GM23338 (cell line): ENCODE results near the gene FN1. TPM values are rescaled to one million over a fixed set of nuclear protein-coding genes. Genes with fewer than 3 reads are reported as not detected.

ENCODE experiments used
- ATAC-seq: fragments of 200-7000 bp; cut with Tn5 transposase; 3 replicates; pipeline ENCODE4 v1.9.1; 2020
- DNase-seq: peaks from one replicate; pipeline ENCODE4 v3.0.0-alpha.2; 2015; ENCODE audit warnings: low spot score
- H2AFZ ChIP-seq: fragments of 200-600 bp; sonication (generic); 2 replicates; pipeline ENCODE4 v1.8.0; 2016; ENCODE audit warnings: antibody characterized with exemption, mild to moderate bottlenecking, moderate library complexity
- H3F3A ChIP-seq: fragments of 200-600 bp; sonication (generic); replicated peaks from 2 replicates; pipeline ENCODE4 v1.8.0; 2017; ENCODE audit warnings: antibody characterized with exemption, mixed run types, low read depth
- H3K27ac ChIP-seq: fragments of 200-600 bp; sonication (generic); 2 replicates; pipeline ENCODE4 v1.6.1; 2016; ENCODE audit warnings: low read depth
- H3K27me3 ChIP-seq: fragments of 200-600 bp; sonication (generic); 2 replicates; pipeline ENCODE4 v1.8.0; 2016; ENCODE audit warnings: mild to moderate bottlenecking, mixed run types, moderate library complexity; ENCODE audit not compliant: insufficient read depth
- H3K36me3 ChIP-seq: fragments of 200-600 bp; sonication (generic); 2 replicates; pipeline ENCODE4 v1.8.0; 2016; ENCODE audit warnings: mild to moderate bottlenecking; ENCODE audit not compliant: insufficient read depth
- H3K4me1 ChIP-seq: fragments of 200-600 bp; sonication (generic); 2 replicates; pipeline ENCODE4 v1.8.0; 2016; ENCODE audit warnings: mild to moderate bottlenecking, moderate library complexity; ENCODE audit not compliant: insufficient read depth
- H3K4me2 ChIP-seq: fragments of 200-600 bp; sonication (generic); 2 replicates; pipeline ENCODE4 v1.7.1; 2017; ENCODE audit warnings: mixed run types
- H3K4me3 ChIP-seq: fragments of 200-600 bp; sonication (generic); 2 replicates; pipeline ENCODE4 v1.6.1; 2016; ENCODE audit warnings: mixed run types
- H3K79me2 ChIP-seq: fragments of 200-600 bp; sonication (generic); replicated peaks from 2 replicates; pipeline ENCODE4 v1.8.0; 2017; ENCODE audit warnings: mild to moderate bottlenecking; ENCODE audit not compliant: insufficient read depth
- H3K9me2 ChIP-seq: fragments of 200-600 bp; sonication (generic); 2 replicates; pipeline ENCODE4 v1.8.0; 2017; ENCODE audit not compliant: insufficient read depth
- H4K20me1 ChIP-seq: fragments of 200-600 bp; sonication (generic); replicated peaks from 2 replicates; pipeline ENCODE4 v1.8.0; 2017; ENCODE audit warnings: mild to moderate bottlenecking; ENCODE audit not compliant: insufficient read depth
- H3K27ac Mint-ChIP-seq: 2 replicates; pipeline ENCODE4 v1.8.0; 2020; ENCODE audit warnings: inconsistent platforms, mild to moderate bottlenecking, moderate library complexity, mixed read lengths
- H3K27me3 Mint-ChIP-seq: 3 replicates; pipeline ENCODE4 v1.8.0; 2022; ENCODE audit warnings: low read depth, mild to moderate bottlenecking, moderate library complexity, mixed read lengths, inconsistent platforms; ENCODE audit not compliant: insufficient read depth, poor library complexity
- H3K36me3 Mint-ChIP-seq: 3 replicates; pipeline ENCODE4 v1.8.0; 2021; ENCODE audit warnings: low read depth, mild to moderate bottlenecking, inconsistent platforms, moderate library complexity, mixed read lengths
- H3K4me1 Mint-ChIP-seq: 3 replicates; pipeline ENCODE4 v1.8.0; 2020; ENCODE audit warnings: mild to moderate bottlenecking, inconsistent platforms, mixed read lengths
- H3K4me3 Mint-ChIP-seq: 3 replicates; pipeline ENCODE4 v1.8.0; 2021; ENCODE audit warnings: moderate library complexity, mild to moderate bottlenecking, inconsistent platforms, mixed read lengths
- H3K9me3 Mint-ChIP-seq: 3 replicates; pipeline ENCODE4 v1.8.0; 2020; ENCODE audit warnings: moderate library complexity, mild to moderate bottlenecking, inconsistent platforms, mixed read lengths
- CREB1 ChIP-seq: fragments of 250-450 bp; sonication (Bioruptor Pico); IDR thresholded peaks from 2 replicates; pipeline ENCODE4 v1.5.0; 2020; ENCODE audit warnings: low read depth, mild to moderate bottlenecking, moderate library complexity
- ETS1 ChIP-seq: IDR thresholded peaks from 2 replicates; pipeline ENCODE4 v1.6.1; 2016; ENCODE audit warnings: antibody characterized with exemption
- EZH2 ChIP-seq: fragments of 200-600 bp; sonication (generic); IDR thresholded peaks from one replicate; pipeline ENCODE4 v1.8.0; 2017; ENCODE audit warnings: antibody characterized with exemption, mild to moderate bottlenecking, low read depth; ENCODE audit not compliant: unreplicated experiment
- EZH2phosphoT487 ChIP-seq: fragments of 200-600 bp; sonication (generic); IDR thresholded peaks from one replicate; pipeline ENCODE4 v1.8.1; 2018; ENCODE audit warnings: antibody characterized with exemption; ENCODE audit not compliant: unreplicated experiment
- JUNB ChIP-seq: IDR thresholded peaks from one replicate; pipeline ENCODE4 v1.6.1; 2016; ENCODE audit warnings: antibody characterized with exemption; ENCODE audit not compliant: unreplicated experiment
- NANOG ChIP-seq: IDR thresholded peaks from 2 replicates; pipeline ENCODE4 v1.6.1; 2016; ENCODE audit warnings: antibody characterized with exemption, borderline replicate concordance
- POLR2AphosphoS5 ChIP-seq: IDR thresholded peaks from 2 replicates; pipeline ENCODE4 v1.6.1; 2016; ENCODE audit warnings: antibody characterized with exemption, low read depth
- REST ChIP-seq: IDR thresholded peaks from one replicate; pipeline ENCODE4 v1.6.1; 2018; ENCODE audit warnings: antibody characterized with exemption; ENCODE audit not compliant: unreplicated experiment
- STAT1 ChIP-seq: IDR thresholded peaks from one replicate; pipeline ENCODE4 v1.6.1; 2016; ENCODE audit warnings: antibody characterized with exemption; ENCODE audit not compliant: unreplicated experiment
- ZNF114 ChIP-seq: fragments of 250-450 bp; sonication (Bioruptor Pico); IDR thresholded peaks from 2 replicates; pipeline ENCODE4 v1.5.0; 2020; ENCODE audit warnings: mild to moderate bottlenecking, moderate library complexity
- ZNF331 ChIP-seq: fragments of 250-450 bp; sonication (Bioruptor Pico); IDR thresholded peaks from 2 replicates; pipeline ENCODE4 v1.5.0; 2020; ENCODE audit warnings: low read depth, mild to moderate bottlenecking, moderate library complexity
- polyA plus RNA-seq: library from polyadenylated mRNA; unstranded; fragments of >200 nt; fragmentation: Nextera tagmentation; extraction: Ambion mirVana; gene quantifications from 2 replicates; pipeline ENCODE4 v1.2.1, GENCODE V29; 2016
- total RNA-seq: library from RNA; depleted of rRNA; stranded (reverse); fragments of >200 nt; shearing (Covaris generic); gene quantifications from 2 replicates; pipeline ENCODE4 v1.2.3, GENCODE V29; 2014
- TF ChIP-seq, protein P1 (sequence below), 2 experiments: fragments of 200-600 bp in 1 of 2; sonication (generic) in 1 of 2; conservative IDR thresholded peaks; 2 replicates each; pipeline versions ENCODE4 v1.5.1 to v1.6.1; 2016 to 2017; ENCODE audit warnings: antibody characterized with exemption in 2 of 2, low read depth in 2 of 2, mild to moderate bottlenecking in 2 of 2, moderate library complexity in 1 of 2
- TF ChIP-seq, protein P2 (sequence below): fragments of 250-450 bp; sonication (Bioruptor Pico); IDR thresholded peaks from 2 replicates; pipeline ENCODE4 v1.5.0; 2020; ENCODE audit warnings: mild to moderate bottlenecking, moderate library complexity

Gene FN1
- total and polyA plus RNA-seq, 2 experiments from 2014 or later = 79.6 to 255 TPM

DNA sequence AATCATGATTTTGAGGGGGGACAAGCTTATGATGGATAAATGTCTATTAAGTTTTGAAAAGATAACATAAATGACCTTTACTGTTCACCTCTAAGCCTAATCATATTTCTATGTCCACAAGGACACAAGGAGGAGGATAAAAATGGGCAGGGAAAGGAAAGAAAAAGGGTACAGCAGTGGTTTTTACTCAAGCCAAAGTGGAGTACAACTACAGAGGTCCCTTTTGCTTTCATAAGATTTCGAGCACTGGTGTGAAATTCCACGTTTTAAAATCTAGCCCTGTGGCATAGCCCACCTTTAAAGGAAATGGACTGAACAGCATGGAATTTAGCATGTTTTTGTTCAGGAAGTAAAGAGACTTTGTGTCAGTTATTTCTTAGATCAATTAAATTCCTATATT lies 19.2 kb downstream of the FN1 start:
- Histone ChIP-seq H3K4me1 (no peaks in the 10 kb centered on the region), H3K27ac (no peak overlapping the region), H3K36me3 (peaks cover 28% of the 10 kb centered on the region), H3K79me2 (no peaks in the 10 kb centered on the region), H4K20me1 (no peaks in the 10 kb centered on the region; the same call in 1 of the 2 replicates), H3F3A (no peaks in the 10 kb centered on the region), H3K9me2 (no peaks in the 10 kb centered on the region), H2AFZ (no peak overlapping the region), H3K4me2 (no peak overlapping the region), H3K4me3 (no peak overlapping the region), H3K27me3 (no peaks in the 10 kb centered on the region)
- DNase-seq (no peak), ATAC-seq (no peak)
- peaks cover 27% of the 10 kb centered on the region for H3K36me3 Mint-ChIP-seq
- H3K4me3 Mint-ChIP-seq = no peak overlapping the region
- no peaks in the 10 kb centered on the region for H3K9me3 Mint-ChIP-seq
- H3K27ac Mint-ChIP-seq = no peak overlapping the region
- no peaks in the 10 kb centered on the region for H3K27me3 Mint-ChIP-seq
- H3K4me1 Mint-ChIP-seq = peaks cover 5% of the 10 kb centered on the region; the same call in 2 of the 3 replicates
- TF ChIP-seq ZNF114 (CRISPR knock-in tag) (no peak), STAT1 (no peak), EZH2 (no peak), CREB1 (CRISPR knock-in tag) (no peak), EZH2phosphoT487 (no peak), POLR2AphosphoS5 (no peak), JUNB (no peak), REST (no peak), ETS1 (no peak), ZNF331 (CRISPR knock-in tag) (no peak), NANOG (no peak)
- TF ChIP-seq, protein P1, sequence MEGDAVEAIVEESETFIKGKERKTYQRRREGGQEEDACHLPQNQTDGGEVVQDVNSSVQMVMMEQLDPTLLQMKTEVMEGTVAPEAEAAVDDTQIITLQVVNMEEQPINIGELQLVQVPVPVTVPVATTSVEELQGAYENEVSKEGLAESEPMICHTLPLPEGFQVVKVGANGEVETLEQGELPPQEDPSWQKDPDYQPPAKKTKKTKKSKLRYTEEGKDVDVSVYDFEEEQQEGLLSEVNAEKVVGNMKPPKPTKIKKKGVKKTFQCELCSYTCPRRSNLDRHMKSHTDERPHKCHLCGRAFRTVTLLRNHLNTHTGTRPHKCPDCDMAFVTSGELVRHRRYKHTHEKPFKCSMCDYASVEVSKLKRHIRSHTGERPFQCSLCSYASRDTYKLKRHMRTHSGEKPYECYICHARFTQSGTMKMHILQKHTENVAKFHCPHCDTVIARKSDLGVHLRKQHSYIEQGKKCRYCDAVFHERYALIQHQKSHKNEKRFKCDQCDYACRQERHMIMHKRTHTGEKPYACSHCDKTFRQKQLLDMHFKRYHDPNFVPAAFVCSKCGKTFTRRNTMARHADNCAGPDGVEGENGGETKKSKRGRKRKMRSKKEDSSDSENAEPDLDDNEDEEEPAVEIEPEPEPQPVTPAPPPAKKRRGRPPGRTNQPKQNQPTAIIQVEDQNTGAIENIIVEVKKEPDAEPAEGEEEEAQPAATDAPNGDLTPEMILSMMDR (conservative IDR thresholded peaks at IDR 0.05; ENCODE audit: low read depth in 2 of 2) = no peak
- TF ChIP-seq, protein P2, sequence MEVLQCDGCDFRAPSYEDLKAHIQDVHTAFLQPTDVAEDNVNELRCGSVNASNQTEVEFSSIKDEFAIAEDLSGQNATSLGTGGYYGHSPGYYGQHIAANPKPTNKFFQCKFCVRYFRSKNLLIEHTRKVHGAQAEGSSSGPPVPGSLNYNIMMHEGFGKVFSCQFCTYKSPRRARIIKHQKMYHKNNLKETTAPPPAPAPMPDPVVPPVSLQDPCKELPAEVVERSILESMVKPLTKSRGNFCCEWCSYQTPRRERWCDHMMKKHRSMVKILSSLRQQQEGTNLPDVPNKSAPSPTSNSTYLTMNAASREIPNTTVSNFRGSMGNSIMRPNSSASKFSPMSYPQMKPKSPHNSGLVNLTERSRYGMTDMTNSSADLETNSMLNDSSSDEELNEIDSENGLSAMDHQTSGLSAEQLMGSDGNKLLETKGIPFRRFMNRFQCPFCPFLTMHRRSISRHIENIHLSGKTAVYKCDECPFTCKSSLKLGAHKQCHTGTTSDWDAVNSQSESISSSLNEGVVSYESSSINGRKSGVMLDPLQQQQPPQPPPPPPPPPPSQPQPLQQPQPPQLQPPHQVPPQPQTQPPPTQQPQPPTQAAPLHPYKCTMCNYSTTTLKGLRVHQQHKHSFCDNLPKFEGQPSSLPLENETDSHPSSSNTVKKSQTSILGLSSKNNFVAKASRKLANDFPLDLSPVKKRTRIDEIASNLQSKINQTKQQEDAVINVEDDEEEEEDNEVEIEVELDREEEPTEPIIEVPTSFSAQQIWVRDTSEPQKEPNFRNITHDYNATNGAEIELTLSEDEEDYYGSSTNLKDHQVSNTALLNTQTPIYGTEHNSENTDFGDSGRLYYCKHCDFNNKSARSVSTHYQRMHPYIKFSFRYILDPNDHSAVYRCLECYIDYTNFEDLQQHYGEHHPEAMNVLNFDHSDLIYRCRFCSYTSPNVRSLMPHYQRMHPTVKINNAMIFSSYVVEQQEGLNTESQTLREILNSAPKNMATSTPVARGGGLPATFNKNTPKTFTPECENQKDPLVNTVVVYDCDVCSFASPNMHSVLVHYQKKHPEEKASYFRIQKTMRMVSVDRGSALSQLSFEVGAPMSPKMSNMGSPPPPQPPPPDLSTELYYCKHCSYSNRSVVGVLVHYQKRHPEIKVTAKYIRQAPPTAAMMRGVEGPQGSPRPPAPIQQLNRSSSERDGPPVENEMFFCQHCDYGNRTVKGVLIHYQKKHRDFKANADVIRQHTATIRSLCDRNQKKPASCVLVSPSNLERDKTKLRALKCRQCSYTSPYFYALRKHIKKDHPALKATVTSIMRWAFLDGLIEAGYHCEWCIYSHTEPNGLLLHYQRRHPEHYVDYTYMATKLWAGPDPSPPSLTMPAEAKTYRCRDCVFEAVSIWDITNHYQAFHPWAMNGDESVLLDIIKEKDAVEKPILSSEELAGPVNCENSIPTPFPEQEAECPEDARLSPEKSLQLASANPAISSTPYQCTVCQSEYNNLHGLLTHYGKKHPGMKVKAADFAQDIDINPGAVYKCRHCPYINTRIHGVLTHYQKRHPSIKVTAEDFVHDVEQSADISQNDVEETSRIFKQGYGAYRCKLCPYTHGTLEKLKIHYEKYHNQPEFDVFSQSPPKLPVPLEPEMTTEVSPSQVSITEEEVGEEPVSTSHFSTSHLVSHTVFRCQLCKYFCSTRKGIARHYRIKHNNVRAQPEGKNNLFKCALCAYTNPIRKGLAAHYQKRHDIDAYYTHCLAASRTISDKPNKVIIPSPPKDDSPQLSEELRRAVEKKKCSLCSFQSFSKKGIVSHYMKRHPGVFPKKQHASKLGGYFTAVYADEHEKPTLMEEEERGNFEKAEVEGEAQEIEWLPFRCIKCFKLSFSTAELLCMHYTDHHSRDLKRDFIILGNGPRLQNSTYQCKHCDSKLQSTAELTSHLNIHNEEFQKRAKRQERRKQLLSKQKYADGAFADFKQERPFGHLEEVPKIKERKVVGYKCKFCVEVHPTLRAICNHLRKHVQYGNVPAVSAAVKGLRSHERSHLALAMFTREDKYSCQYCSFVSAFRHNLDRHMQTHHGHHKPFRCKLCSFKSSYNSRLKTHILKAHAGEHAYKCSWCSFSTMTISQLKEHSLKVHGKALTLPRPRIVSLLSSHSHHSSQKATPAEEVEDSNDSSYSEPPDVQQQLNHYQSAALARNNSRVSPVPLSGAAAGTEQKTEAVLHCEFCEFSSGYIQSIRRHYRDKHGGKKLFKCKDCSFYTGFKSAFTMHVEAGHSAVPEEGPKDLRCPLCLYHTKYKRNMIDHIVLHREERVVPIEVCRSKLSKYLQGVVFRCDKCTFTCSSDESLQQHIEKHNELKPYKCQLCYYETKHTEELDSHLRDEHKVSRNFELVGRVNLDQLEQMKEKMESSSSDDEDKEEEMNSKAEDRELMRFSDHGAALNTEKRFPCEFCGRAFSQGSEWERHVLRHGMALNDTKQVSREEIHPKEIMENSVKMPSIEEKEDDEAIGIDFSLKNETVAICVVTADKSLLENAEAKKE (CRISPR knock-in tag) = no peak
